SK-N-SH (cell line): ENCODE results near the gene METTL23. TPM values are rescaled to one million over a fixed set of nuclear protein-coding genes. Genes with fewer than 3 reads are reported as not detected.
"Not testable (repeated sequence)": the region's sequence is repeated elsewhere in the genome, so short reads cannot be mapped to it uniquely, and the experiment has no call there.

ENCODE experiments used
- CTCF ChIA-PET: fragments of 300-600, 350-600 bp; formaldehyde crosslinking; extraction: SDS; loops from one replicate; lab custom pipeline; 2021; lab: Yijun Ruan, JAX
- POLR2A ChIA-PET: fragments of 350-600 bp; sonication (Branson Sonifier 250); formaldehyde crosslinking; extraction: SDS; loops from one replicate; lab custom pipeline; 2020; ENCODE audit warnings: antibody characterized with exemption, inconsistent platforms; lab: Yijun Ruan, JAX
- DNase-seq: peaks from one replicate; pipeline ENCODE4 v3.0.0; 2012
- H2AFZ ChIP-seq: fragments of 200-600 bp; sonication (generic); 2 replicates; pipeline ENCODE4 v1.8.1; 2016; ENCODE audit warnings: antibody characterized with exemption, mild to moderate bottlenecking, low read depth
- H3F3A ChIP-seq: fragments of 200-600 bp; sonication (generic); replicated peaks from 2 replicates; pipeline ENCODE3; 2016; ENCODE audit warnings: antibody characterized with exemption, mild to moderate bottlenecking; ENCODE audit not compliant: insufficient read depth
- H3K27ac ChIP-seq, 2 experiments: fragments of 200-500 bp in 1 of 2; fragments of 200-600 bp in 1 of 2; sonication (Bioruptor generic) in 1 of 2; sonication (generic), shearing (Covaris generic) in 1 of 2; 2 replicates each; pipeline versions ENCODE4 v1.5.1 to v1.6.1; 2014 to 2016; ENCODE audit warnings: low read depth in 2 of 2, inconsistent platforms in 1 of 2, low read length in 1 of 2, mild to moderate bottlenecking in 1 of 2, mixed read lengths in 1 of 2
- H3K27me3 ChIP-seq: fragments of 200-600 bp; sonication (generic), shearing (Covaris generic); 2 replicates; pipeline ENCODE4 v1.6.1; 2016; ENCODE audit warnings: mixed run types; ENCODE audit not compliant: insufficient read depth
- H3K36me3 ChIP-seq, 2 experiments: fragments of 200-500 bp in 1 of 2; fragments of 200-600 bp in 1 of 2; sonication (Bioruptor generic) in 1 of 2; sonication (generic) in 1 of 2; replicated peaks in 1 of 2; 2 replicates each; pipeline versions ENCODE3 to v1.5.1; 2014 to 2016; ENCODE audit warnings: low read length in 1 of 2, mild to moderate bottlenecking in 1 of 2; ENCODE audit not compliant: insufficient read depth in 2 of 2, control insufficient read depth in 1 of 2
- H3K4me1 ChIP-seq, 2 experiments: fragments of 200-500 bp in 1 of 2; fragments of 200-600 bp in 1 of 2; sonication (Bioruptor generic) in 1 of 2; sonication (generic), shearing (Covaris generic) in 1 of 2; 2 replicates each; pipeline versions ENCODE4 v1.5.1 to v1.6.1; 2014 to 2016; ENCODE audit warnings: low read depth in 1 of 2, low read length in 1 of 2, mixed run types in 1 of 2; ENCODE audit not compliant: insufficient read depth in 2 of 2, control insufficient read depth in 1 of 2
- H3K4me2 ChIP-seq: fragments of 200-600 bp; sonication (generic), shearing (Covaris generic); 2 replicates; pipeline ENCODE4 v1.6.1; 2017; ENCODE audit warnings: mixed run types
- H3K4me3 ChIP-seq, 2 experiments: fragments of 200-500 bp in 1 of 2; fragments of 200-600 bp in 1 of 2; sonication (Bioruptor generic) in 1 of 2; sonication (generic), shearing (Covaris generic) in 1 of 2; 2 replicates each; pipeline versions ENCODE4 v1.5.1 to v1.8.1; 2014 to 2016; ENCODE audit warnings: low read depth in 2 of 2, inconsistent platforms in 1 of 2, low read length in 1 of 2, mild to moderate bottlenecking in 1 of 2, mixed read lengths in 1 of 2, moderate library complexity in 1 of 2
- H3K79me2 ChIP-seq: fragments of 200-600 bp; sonication (generic); 2 replicates; pipeline ENCODE4 v1.8.1; 2017; ENCODE audit warnings: mild to moderate bottlenecking; ENCODE audit not compliant: insufficient read depth
- H3K9ac ChIP-seq: fragments of 200-600 bp; sonication (generic); 2 replicates; pipeline ENCODE4 v1.6.1; 2017; ENCODE audit warnings: mixed run types
- H3K9me2 ChIP-seq: fragments of 200-600 bp; sonication (generic); 2 replicates; pipeline ENCODE4 v1.6.1; 2017; ENCODE audit warnings: mixed run types
- H3K9me3 ChIP-seq: fragments of 200-600 bp; sonication (generic); 2 replicates; pipeline ENCODE4 v1.6.1; 2017; ENCODE audit warnings: mixed run types, mild to moderate bottlenecking, moderate library complexity
- H4K20me1 ChIP-seq: fragments of 200-600 bp; sonication (generic); 2 replicates; pipeline ENCODE4 v1.6.1; 2017; ENCODE audit warnings: mild to moderate bottlenecking, mixed run types; ENCODE audit not compliant: insufficient read depth
- ELF1 ChIP-seq: IDR thresholded peaks from 2 replicates; pipeline ENCODE4 v1.4.0; 2012
- EP300 ChIP-seq, 2 experiments: IDR thresholded peaks; 2 replicates each; pipeline versions ENCODE4 v1.4.0 to v1.6.1; 2012; ENCODE audit warnings: borderline replicate concordance in 1 of 2, low read depth in 1 of 2, low read length in 1 of 2
- FOSL2 ChIP-seq: IDR thresholded peaks from 2 replicates; pipeline ENCODE4 v1.4.0; 2012; ENCODE audit warnings: low read depth, mild to moderate bottlenecking, moderate library complexity, borderline replicate concordance
- FOXM1 ChIP-seq: IDR thresholded peaks from 2 replicates; pipeline ENCODE4 v1.4.0; 2012; ENCODE audit warnings: low read depth, mild to moderate bottlenecking
- GABPA ChIP-seq: IDR thresholded peaks from 2 replicates; pipeline ENCODE4 v1.4.0; 2012; ENCODE audit warnings: low read depth, mild to moderate bottlenecking
- MXI1 ChIP-seq: IDR thresholded peaks from 2 replicates; pipeline ENCODE4 v1.6.1; 2012; ENCODE audit warnings: mild to moderate bottlenecking, low read depth, low read length, improper control_type of control experiment
- REST ChIP-seq: IDR thresholded peaks from 2 replicates; pipeline ENCODE4 v1.6.1; 2012; ENCODE audit warnings: mild to moderate bottlenecking, low read depth, low read length, moderate library complexity
- RXRA ChIP-seq: IDR thresholded peaks from 2 replicates; pipeline ENCODE4 v1.4.0; 2012; ENCODE audit warnings: low read depth, mild to moderate bottlenecking, borderline replicate concordance
- TAF1 ChIP-seq: IDR thresholded peaks from 2 replicates; pipeline ENCODE4 v1.6.1; 2012; ENCODE audit warnings: low read depth, mild to moderate bottlenecking, low read length, moderate library complexity, borderline replicate concordance
- ZBTB33 ChIP-seq: IDR thresholded peaks from 2 replicates; pipeline ENCODE4 v1.4.0; 2012; ENCODE audit warnings: low read depth, borderline replicate concordance
- WGBS: methylation state at CpG from one replicate; pipeline ENCODE4 v1.1.6; 2017; ENCODE audit warnings: low lambda C conversion rate; 5-methylcytosine and 5-hydroxymethylcytosine counted together
- polyA plus RNA-seq, 3 experiments: library from polyadenylated mRNA; depleted of rRNA; stranded (reverse); fragments of >200 nt; gene quantifications; 2 replicates each; pipeline ENCODE4 v1.2.3, GENCODE V29; 2012

The METTL23 gene
- polyA plus RNA-seq, 1 of the 3 experiments (the other 2 are of a cell fraction): 75.9 TPM

- TF ChIP-seq REST: no peak
- TF ChIP-seq TAF1: no peak
- TF ChIP-seq RXRA: no peak
- TF ChIP-seq FOXM1: no peak
- no peak for TF ChIP-seq EP300 (IDR thresholded peaks at IDR 0.05; ENCODE audit: borderline replicate concordance in 1 of 2, low read depth in 1 of 2, low read length in 1 of 2)
- TF ChIP-seq MXI1: no peak
- TF ChIP-seq ZBTB33: no peak
- TF ChIP-seq ELF1: no peak
- no peak for TF ChIP-seq GABPA
- TF ChIP-seq FOSL2: peak; percentile 57; the same call in 1 of the 2 replicates
Measured at GRCh38 chr17:76710863-76711611, 15.6 kb upstream of the METTL23 start, which contains the start of gene MXRA7 (continued).

GRCh38 chr17:76712321-76712720 is 14.3 kb upstream of the METTL23 start:
- H3K27me3 ChIP-seq, DNase-seq, H3K4me2 ChIP-seq, H3K9ac ChIP-seq, H3K9me2 ChIP-seq, H3K4me3 ChIP-seq, H2AFZ ChIP-seq, H3K9me3 ChIP-seq: not testable (repeated sequence)
- H4K20me1 ChIP-seq: peaks cover 34% of the 10 kb centered on the region
- peaks cover 77% of the 10 kb centered on the region for H3K79me2 ChIP-seq
- CTCF ChIA-PET: interaction anchor here (1.7 to 14.3 kb wide), 7 partner anchors 13 to 189 kb away, joined by 6 to 255 read pairs (median 13); no protein-coding TSS in a partner anchor
- H3K4me1 ChIP-seq: peaks cover 33 to 36% of the 10 kb centered on the region in 2 experiments
- H3K27ac ChIP-seq: peak overlapping the region in 1 of 2 experiments; percentile 65; a peak in 1 of 4 replicates
- WGBS: 87% methylated on average over 7 of the region's 7 CpGs
- POLR2A ChIA-PET: interaction anchor here (0.8 to 1.4 kb wide), 4 partner anchors 24 to 155 kb away, joined by 3 to 8 read pairs (median 4); partner anchors contain the start of genes MFSD11 and SRSF2
- peaks cover 22 to 41% of the 10 kb centered on the region in 2 experiments for H3K36me3 ChIP-seq
- H3F3A ChIP-seq: peaks cover 47% of the 10 kb centered on the region
